ENCODE measurements around the gene MTG1.

- no peak for TF ChIP-seq CTCF (IDR thresholded peaks at IDR 0.05)
- no peak for TF ChIP-seq POLR2A (IDR thresholded peaks at IDR 0.05)
Observed at GRCh38 chr10:133401500-133401899, 7.5 kb downstream of the MTG1 start.
